HEK293 (cell line): ENCODE data around the gene PC.

Source experiments
- CTCF ChIA-PET: fragments of 350-600 bp; formaldehyde crosslinking; extraction: SDS; loops from one replicate; lab custom pipeline; 2021; ENCODE audit warnings: antibody characterized with exemption; lab: Yijun Ruan, JAX
- POLR2A ChIA-PET: fragments of 300-600 bp; formaldehyde crosslinking; extraction: SDS; loops from one replicate; lab custom pipeline; 2020; ENCODE audit warnings: antibody characterized with exemption, inconsistent platforms; lab: Yijun Ruan, JAX
- H3K27ac ChIP-seq: fragments of 200-500 bp; sonication (Bioruptor generic); 2 replicates; pipeline ENCODE4 v1.5.1; 2014; ENCODE audit warnings: low read depth, low read length, control low read depth, inconsistent platforms; ENCODE audit errors: extremely low read depth
- H3K36me3 ChIP-seq, 2 experiments: fragments of 200-500 bp in 1 of 2; sonication (Bioruptor generic) in 1 of 2; 1 replicate in 1 of 2; 2 replicates in 1 of 2; pipeline ENCODE4 v1.5.1; 2014 to 2017; ENCODE audit warnings: inconsistent platforms in 2 of 2, low read length in 2 of 2; ENCODE audit not compliant: control insufficient read depth in 2 of 2, insufficient read depth in 1 of 2
- H3K4me1 ChIP-seq: fragments of 200-500 bp; sonication (Bioruptor generic); 2 replicates; pipeline ENCODE4 v1.5.1; 2014; ENCODE audit warnings: mild to moderate bottlenecking, low read length, inconsistent platforms; ENCODE audit not compliant: control insufficient read depth, insufficient read depth
- H3K4me3 ChIP-seq: 2 replicates; pipeline ENCODE4 v1.5.1; 2011; ENCODE audit warnings: low read depth, mild to moderate bottlenecking, control low read depth, low read length, moderate library complexity
- H3K9me3 ChIP-seq: fragments of 200-500 bp; sonication (Bioruptor generic); 2 replicates; pipeline ENCODE4 v1.5.1; 2014; ENCODE audit warnings: low read depth, low read length, inconsistent platforms; ENCODE audit not compliant: control insufficient read depth, insufficient read depth
- FEZF1 ChIP-seq: fragments of 450-650 bp; formaldehyde crosslinking; IDR thresholded peaks from 2 replicates; pipeline ENCODE4 v1.5.1; 2016; ENCODE audit warnings: missing biosample characterization, missing genetic modification characterization
- HIC1 ChIP-seq: fragments of 450-650 bp; formaldehyde crosslinking; IDR thresholded peaks from 2 replicates; pipeline ENCODE4 v1.5.1; 2016; ENCODE audit warnings: missing biosample characterization, missing genetic modification characterization
- HOXA7 ChIP-seq: sonication (generic); formaldehyde crosslinking; IDR thresholded peaks from 2 replicates; pipeline ENCODE4 v1.8.1; 2022; ENCODE audit warnings: missing genetic modification reagents, borderline replicate concordance
- PRDM1 ChIP-seq: fragments of 450-650 bp; formaldehyde crosslinking; IDR thresholded peaks from 2 replicates; pipeline ENCODE4; 2016; ENCODE audit warnings: missing biosample characterization, missing genetic modification characterization
- RBAK ChIP-seq: fragments of 450-650 bp; formaldehyde crosslinking; IDR thresholded peaks from 2 replicates; pipeline ENCODE4 v1.5.1; 2016; ENCODE audit warnings: missing biosample characterization, missing genetic modification characterization
- SCRT2 ChIP-seq: fragments of 450-650 bp; formaldehyde crosslinking; IDR thresholded peaks from 2 replicates; pipeline ENCODE4 v1.5.1; 2016; ENCODE audit warnings: missing biosample characterization, missing genetic modification characterization
- TSHZ1 ChIP-seq: fragments of 450-650 bp; formaldehyde crosslinking; IDR thresholded peaks from 2 replicates; pipeline ENCODE4 v1.5.1; 2016; ENCODE audit warnings: missing biosample characterization, missing genetic modification characterization, borderline replicate concordance
- YY1 ChIP-seq: fragments of 450-650 bp; formaldehyde crosslinking; IDR thresholded peaks from 2 replicates; pipeline ENCODE4 v1.5.1; 2018; ENCODE audit warnings: missing biosample characterization, missing genetic modification characterization
- ZBTB20 ChIP-seq: fragments of 450-650 bp; formaldehyde crosslinking; IDR thresholded peaks from 2 replicates; pipeline ENCODE4 v1.5.1; 2016; ENCODE audit warnings: missing biosample characterization, missing genetic modification characterization
- ZBTB6 ChIP-seq: fragments of 450-650 bp; formaldehyde crosslinking; IDR thresholded peaks from 2 replicates; pipeline ENCODE4 v1.5.1; 2017; ENCODE audit warnings: missing biosample characterization, missing genetic modification characterization
- ZBTB8A ChIP-seq: fragments of 450-650 bp; formaldehyde crosslinking; IDR thresholded peaks from 2 replicates; pipeline ENCODE4 v1.5.1; 2016; ENCODE audit warnings: missing biosample characterization, missing genetic modification characterization
- ZIC2 ChIP-seq: fragments of 450-650 bp; formaldehyde crosslinking; IDR thresholded peaks from 2 replicates; pipeline ENCODE4 v1.5.1; 2016; ENCODE audit warnings: missing biosample characterization, missing genetic modification characterization
- ZNF112 ChIP-seq: fragments of 450-650 bp; formaldehyde crosslinking; IDR thresholded peaks from 2 replicates; pipeline ENCODE4 v1.5.0; 2017; ENCODE audit warnings: missing biosample characterization, missing genetic modification characterization
- ZNF148 ChIP-seq: fragments of 450-650 bp; formaldehyde crosslinking; IDR thresholded peaks from 2 replicates; pipeline ENCODE4 v1.5.0; 2017; ENCODE audit warnings: missing biosample characterization, missing genetic modification characterization, borderline replicate concordance
- ZNF184 ChIP-seq: fragments of 450-650 bp; IDR thresholded peaks from 2 replicates; pipeline ENCODE4 v1.5.1; 2018; ENCODE audit warnings: missing biosample characterization, mild to moderate bottlenecking, missing genetic modification characterization
- ZNF302 ChIP-seq: fragments of 450-650 bp; formaldehyde crosslinking; IDR thresholded peaks from 2 replicates; pipeline ENCODE4 v1.5.1; 2016; ENCODE audit warnings: missing biosample characterization, missing genetic modification characterization, low read depth
- ZNF341 ChIP-seq: fragments of 450-650 bp; formaldehyde crosslinking; IDR thresholded peaks from 2 replicates; pipeline ENCODE4; 2016; ENCODE audit warnings: low read depth, missing biosample characterization, missing genetic modification characterization
- ZNF404 ChIP-seq: fragments of 450-650 bp; formaldehyde crosslinking; IDR thresholded peaks from 2 replicates; pipeline ENCODE4 v1.5.1; 2017; ENCODE audit warnings: missing biosample characterization, missing genetic modification characterization
- ZNF560 ChIP-seq: fragments of 450-650 bp; formaldehyde crosslinking; IDR thresholded peaks from 2 replicates; pipeline ENCODE4 v1.5.1; 2017; ENCODE audit warnings: missing biosample characterization, missing genetic modification characterization, borderline replicate concordance
- ZNF571 ChIP-seq: fragments of 450-650 bp; formaldehyde crosslinking; IDR thresholded peaks from 2 replicates; pipeline ENCODE4 v1.5.0; 2017; ENCODE audit warnings: missing biosample characterization, missing genetic modification characterization
- ZNF600 ChIP-seq: fragments of 450-650 bp; formaldehyde crosslinking; IDR thresholded peaks from 2 replicates; pipeline ENCODE4 v1.5.1; 2016; ENCODE audit warnings: missing biosample characterization, missing genetic modification characterization
- ZNF610 ChIP-seq: fragments of 450-650 bp; formaldehyde crosslinking; IDR thresholded peaks from 2 replicates; pipeline ENCODE4 v1.5.1; 2016; ENCODE audit warnings: missing biosample characterization, missing genetic modification characterization, borderline replicate concordance
- ZNF621 ChIP-seq: fragments of 450-650 bp; formaldehyde crosslinking; IDR thresholded peaks from 2 replicates; pipeline ENCODE4 v1.5.1; 2017; ENCODE audit warnings: missing biosample characterization, missing genetic modification characterization
- ZNF776 ChIP-seq: fragments of 450-650 bp; formaldehyde crosslinking; IDR thresholded peaks from 2 replicates; pipeline ENCODE4 v1.5.0; 2017; ENCODE audit warnings: missing biosample characterization, missing genetic modification characterization, borderline replicate concordance
- ZSCAN5A ChIP-seq: fragments of 450-650 bp; formaldehyde crosslinking; IDR thresholded peaks from 2 replicates; pipeline ENCODE4 v1.5.1; 2016; ENCODE audit warnings: missing biosample characterization, missing genetic modification characterization

Gene PC

GRCh38 chr11:66854231-66854661 lies 103.9 kb downstream of the PC start:
- POLR2A ChIA-PET: interaction anchor here (3.5 kb wide), 1 partner anchor 10 kb away, joined by 40 read pairs; the partner anchor contains the start of gene RCE1
- CTCF ChIA-PET: no interaction called here
- H3K27ac ChIP-seq: no peak overlapping the region

GRCh38 chr11:66853242-66854229 lies 104.6 kb downstream of the PC start:
- ChIA-PET POLR2A (interaction anchor here (3.5 kb wide), 1 partner anchor 9 kb away, joined by 40 read pairs; the partner anchor contains the start of gene RCE1), CTCF (interaction anchor here (1.2 kb wide), 1 partner anchor 122 kb away, joined by 3 read pairs; no protein-coding TSS in a partner anchor)
- Histone ChIP-seq H3K9me3 (no peaks in the 10 kb centered on the region), H3K36me3 (peaks cover 0 to 26% of the 10 kb centered on the region in 2 experiments; a peak in 1 of 3 replicates), H3K27ac (no peak overlapping the region), H3K4me3 (no peak overlapping the region), H3K4me1 (no peaks in the 10 kb centered on the region)
- TF ChIP-seq ZBTB20 (no peak), ZNF560 (tag by site-specific recombination) (no peak), ZNF776 (tag by site-specific recombination) (no peak), TSHZ1 (no peak), ZNF610 (no peak), ZNF148 (tag by site-specific recombination) (no peak), RBAK (tag by site-specific recombination) (no peak), HOXA7 (CRISPR knock-in tag) (no peak), YY1 (tag by site-specific recombination) (no peak), HIC1 (tag by site-specific recombination) (no peak), ZNF621 (no peak), ZNF571 (tag by site-specific recombination) (no peak)

More at GRCh38 chr11:66854231-66854661, 103.9 kb downstream of the PC start:
- Histone ChIP-seq H3K9me3 (no peaks in the 10 kb centered on the region), H3K4me1 (no peaks in the 10 kb centered on the region), H3K4me3 (no peak overlapping the region), H3K36me3 (peaks cover 0 to 26% of the 10 kb centered on the region in 2 experiments; a peak in 1 of 3 replicates)
- no peak for TF ChIP-seq ZNF404
- no peak for TF ChIP-seq SCRT2
- TF ChIP-seq YY1 (tag by site-specific recombination): no peak
- no peak for TF ChIP-seq ZSCAN5A (tag by site-specific recombination)
- TF ChIP-seq FEZF1: no peak
- no peak for TF ChIP-seq RBAK (tag by site-specific recombination)
- no peak for TF ChIP-seq ZNF600
- TF ChIP-seq ZIC2 (tag by site-specific recombination): no peak
- TF ChIP-seq ZNF341 (tag by site-specific recombination): no peak
- no peak for TF ChIP-seq ZBTB8A (tag by site-specific recombination)
- no peak for TF ChIP-seq ZBTB6 (tag by site-specific recombination)
- TF ChIP-seq ZNF302 (tag by site-specific recombination): no peak
- TF ChIP-seq ZNF184 (tag by site-specific recombination): no peak
- TF ChIP-seq ZNF112 (tag by site-specific recombination): no peak
- TF ChIP-seq PRDM1: no peak
